A549 treated with Hydrocortisone at 1 μM for 4 hours (cell line): ENCODE data around the gene SDC1. TPM values are rescaled to one million over a fixed set of nuclear protein-coding genes. Genes with fewer than 3 reads are reported as not detected.

Experiments
- total RNA-seq: library from RNA; stranded (reverse); fragments of 200-300 nt; extraction: Qiagen RNA extraction; gene quantifications from 5 replicates; pipeline ENCODE4 v1.2.3, GENCODE V29; 2022

The SDC1 gene
- total RNA-seq: 165 to 194 TPM (median 181 TPM) in 5 replicates

GRCh38 chr2:20224716-20225293 is at the start of gene SDC1:
SDC1 (minus strand) TSS chr2:20225130; CDS start chr2:20224867, 263 bp downstream.

Other genes with a start within 250 kb of the SDC1 start
- 12.0 to 18.3 TPM (median 14.7 TPM) in 5 replicates for gene WDR35, start 235.0 kb downstream of the SDC1 start, total RNA-seq
- gene MATN3, start 212.5 kb downstream of the SDC1 start, total RNA-seq: 11.9 to 19.5 TPM (median 17.0 TPM) in 5 replicates
- gene LAPTM4A, start 173.5 kb downstream of the SDC1 start, total RNA-seq: 235 to 303 TPM (median 277 TPM) in 5 replicates
- gene PUM2, start 125.7 kb upstream of the SDC1 start, total RNA-seq: 32.0 to 52.9 TPM (median 41.7 TPM) in 5 replicates
- gene RHOB, start 221.9 kb upstream of the SDC1 start, total RNA-seq: 346 to 470 TPM (median 402 TPM) in 5 replicates